ENCODE measurements around the gene PLLP.

PLLP gene, protein sequence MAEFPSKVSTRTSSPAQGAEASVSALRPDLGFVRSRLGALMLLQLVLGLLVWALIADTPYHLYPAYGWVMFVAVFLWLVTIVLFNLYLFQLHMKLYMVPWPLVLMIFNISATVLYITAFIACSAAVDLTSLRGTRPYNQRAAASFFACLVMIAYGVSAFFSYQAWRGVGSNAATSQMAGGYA

DNA sequence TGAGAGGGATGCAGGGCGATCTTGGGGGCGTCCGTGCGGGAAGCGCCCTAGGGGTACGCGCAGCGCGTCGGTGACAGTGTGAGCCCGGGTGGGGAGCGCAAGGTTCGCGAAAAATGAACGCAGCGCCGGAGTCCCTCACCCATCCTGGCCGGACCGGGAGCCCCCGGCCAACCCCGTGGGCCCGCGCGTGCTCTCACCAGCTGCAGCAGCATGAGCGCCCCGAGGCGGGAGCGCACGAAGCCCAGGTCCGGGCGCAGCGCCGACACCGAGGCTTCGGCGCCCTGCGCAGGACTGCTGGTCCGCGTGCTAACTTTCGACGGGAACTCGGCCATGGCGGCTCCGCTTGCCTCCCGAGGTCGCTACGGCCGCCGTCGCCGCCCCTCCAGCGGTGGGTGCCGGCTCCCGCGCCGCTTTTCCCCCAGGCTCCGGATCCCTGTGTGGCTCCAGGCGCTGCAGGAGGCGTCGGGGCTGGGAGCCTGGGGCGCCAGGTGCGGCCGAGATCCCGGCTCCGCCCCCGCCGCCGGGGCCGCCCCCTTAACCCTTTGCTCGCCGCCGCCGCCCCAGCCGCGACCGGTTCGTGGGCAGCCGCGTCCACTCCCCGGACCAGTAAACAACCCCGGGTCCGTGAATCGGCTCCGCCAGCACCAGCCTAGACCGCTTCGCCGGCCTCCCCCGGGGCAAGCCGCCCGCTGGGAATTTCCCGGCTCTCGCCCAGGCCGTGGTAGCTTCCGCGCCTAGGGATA is at the start of gene PLLP:
TSS of gene PLLP (minus strand) at position 464 of the 743 bp plus-strand sequence. CDS start at position 332, 132 bp downstream.
- peak; percentile 81 for DNase-seq (ENCODE audit: low spot score)
- TF ChIP-seq, protein P1, sequence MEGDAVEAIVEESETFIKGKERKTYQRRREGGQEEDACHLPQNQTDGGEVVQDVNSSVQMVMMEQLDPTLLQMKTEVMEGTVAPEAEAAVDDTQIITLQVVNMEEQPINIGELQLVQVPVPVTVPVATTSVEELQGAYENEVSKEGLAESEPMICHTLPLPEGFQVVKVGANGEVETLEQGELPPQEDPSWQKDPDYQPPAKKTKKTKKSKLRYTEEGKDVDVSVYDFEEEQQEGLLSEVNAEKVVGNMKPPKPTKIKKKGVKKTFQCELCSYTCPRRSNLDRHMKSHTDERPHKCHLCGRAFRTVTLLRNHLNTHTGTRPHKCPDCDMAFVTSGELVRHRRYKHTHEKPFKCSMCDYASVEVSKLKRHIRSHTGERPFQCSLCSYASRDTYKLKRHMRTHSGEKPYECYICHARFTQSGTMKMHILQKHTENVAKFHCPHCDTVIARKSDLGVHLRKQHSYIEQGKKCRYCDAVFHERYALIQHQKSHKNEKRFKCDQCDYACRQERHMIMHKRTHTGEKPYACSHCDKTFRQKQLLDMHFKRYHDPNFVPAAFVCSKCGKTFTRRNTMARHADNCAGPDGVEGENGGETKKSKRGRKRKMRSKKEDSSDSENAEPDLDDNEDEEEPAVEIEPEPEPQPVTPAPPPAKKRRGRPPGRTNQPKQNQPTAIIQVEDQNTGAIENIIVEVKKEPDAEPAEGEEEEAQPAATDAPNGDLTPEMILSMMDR (IDR thresholded peaks at IDR 0.05; ENCODE audit: extremely low read depth, insufficient read depth, missing control alignments): no peak
- in situ Hi-C loops (cut with MboI; ENCODE audit: low pct_unique_long_range_greater_than_20kb, low sequenced_read_pairs, unreplicated experiment): loop anchor here (25.0 kb wide), 1 partner anchor 197 kb away; the partner anchor contains the start of gene CPNE2

DNA sequence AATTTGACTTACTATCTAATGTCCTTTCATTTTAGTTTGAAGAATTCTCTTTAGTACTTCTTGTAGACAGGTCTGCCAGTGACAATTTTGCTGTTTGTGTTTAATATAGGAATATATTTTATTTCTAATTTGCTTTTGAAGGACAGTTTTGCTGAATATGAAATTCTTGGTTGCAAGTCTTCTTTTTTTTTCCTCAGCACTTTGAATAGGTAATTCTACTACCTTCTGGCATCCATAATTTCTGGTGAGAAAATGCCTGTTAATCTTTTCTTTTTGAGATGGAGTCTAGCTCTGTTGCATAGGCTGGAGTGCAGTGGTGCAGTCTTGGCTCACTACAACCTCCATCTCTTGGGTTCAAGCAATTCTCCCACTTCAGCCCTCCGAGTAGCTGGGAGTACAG is 48.9 kb upstream of the PLLP start:
- in situ Hi-C loops (cut with MboI; ENCODE audit: low pct_unique_long_range_greater_than_20kb, low sequenced_read_pairs, unreplicated experiment): no loop called here
- TF ChIP-seq, protein P1 (IDR thresholded peaks at IDR 0.05; ENCODE audit: extremely low read depth, insufficient read depth, missing control alignments): no peak
- no peak for DNase-seq (ENCODE audit: low spot score)

DNA sequence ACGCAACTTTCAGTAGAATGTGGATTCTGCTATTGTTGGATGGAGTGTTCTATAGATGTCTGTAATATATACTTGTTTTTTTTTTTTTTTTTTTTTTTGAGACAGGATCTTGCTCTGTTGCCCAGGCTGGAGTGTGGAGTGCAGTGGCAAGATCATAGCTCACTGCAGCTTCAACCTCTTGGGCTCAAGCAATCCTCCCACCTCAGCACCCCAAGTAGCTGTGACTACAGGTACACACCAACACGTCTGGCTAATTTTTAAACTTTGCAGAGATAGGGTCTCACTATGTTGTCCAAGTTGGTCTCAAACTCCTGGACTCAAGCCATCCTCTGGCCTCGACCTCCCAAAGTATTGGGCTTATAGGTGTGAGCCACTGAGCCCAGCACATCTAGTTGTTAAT is 46.9 kb upstream of the PLLP start:
- in situ Hi-C loops (cut with MboI; ENCODE audit: low pct_unique_long_range_greater_than_20kb, low sequenced_read_pairs, unreplicated experiment): no loop called here
- TF ChIP-seq, protein P1 (IDR thresholded peaks at IDR 0.05; ENCODE audit: extremely low read depth, insufficient read depth, missing control alignments): no peak
- DNase-seq (ENCODE audit: low spot score): no peak

DNA sequence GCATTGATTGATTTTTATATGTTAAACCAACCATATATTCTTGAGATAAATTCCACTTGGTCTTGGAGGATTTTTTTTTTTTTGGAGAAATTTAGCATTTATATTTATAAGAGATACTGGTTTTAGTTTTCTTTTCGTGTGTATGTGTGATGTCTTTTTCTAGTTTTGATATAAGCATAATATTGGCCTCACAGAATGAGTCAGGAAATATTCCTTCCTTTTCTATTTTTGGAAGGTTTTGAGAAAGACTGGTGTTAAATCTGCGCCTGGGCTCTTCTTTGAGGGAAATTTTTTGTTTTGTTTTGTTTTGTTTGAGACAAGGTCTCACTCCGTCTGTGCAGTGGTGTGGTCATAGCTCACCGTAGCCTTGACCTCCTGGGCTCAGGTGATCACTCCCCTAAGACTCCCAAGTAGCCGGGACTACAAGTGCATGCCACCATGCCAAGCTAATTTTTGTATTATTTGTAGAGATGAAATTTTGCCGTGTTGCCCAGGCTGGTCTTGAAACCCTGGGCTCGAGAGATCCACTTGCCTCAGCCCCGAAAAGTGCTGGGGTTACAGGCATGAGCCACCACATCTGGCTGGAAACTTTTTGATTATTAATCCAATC is 45.4 kb upstream of the PLLP start:
- TF ChIP-seq, protein P1 (IDR thresholded peaks at IDR 0.05; ENCODE audit: extremely low read depth, insufficient read depth, missing control alignments): no peak
- in situ Hi-C loops (cut with MboI; ENCODE audit: low pct_unique_long_range_greater_than_20kb, low sequenced_read_pairs, unreplicated experiment): no loop called here
- DNase-seq (ENCODE audit: low spot score): no peak

DNA sequence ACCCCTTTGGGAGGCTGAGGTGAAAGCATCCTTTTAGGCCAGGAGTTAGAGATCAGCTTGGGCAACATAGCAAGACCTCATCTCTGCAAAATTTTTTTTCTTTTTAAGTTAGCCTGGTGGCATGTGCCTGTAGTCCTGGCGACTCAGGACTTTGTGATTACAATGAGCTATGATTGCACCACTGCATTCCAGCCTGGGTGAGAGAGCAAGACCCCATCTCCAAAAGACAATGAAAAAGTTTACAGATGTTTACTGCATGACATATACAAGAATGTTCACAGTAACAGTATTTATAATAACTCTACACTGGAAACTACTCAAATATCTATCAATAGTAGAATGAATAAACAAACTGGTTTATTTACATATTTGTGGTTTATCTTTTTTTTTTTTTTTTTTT is 41.0 kb upstream of the PLLP start:
- in situ Hi-C loops (cut with MboI; ENCODE audit: low pct_unique_long_range_greater_than_20kb, low sequenced_read_pairs, unreplicated experiment): no loop called here
- no peak for DNase-seq (ENCODE audit: low spot score)

DNA sequence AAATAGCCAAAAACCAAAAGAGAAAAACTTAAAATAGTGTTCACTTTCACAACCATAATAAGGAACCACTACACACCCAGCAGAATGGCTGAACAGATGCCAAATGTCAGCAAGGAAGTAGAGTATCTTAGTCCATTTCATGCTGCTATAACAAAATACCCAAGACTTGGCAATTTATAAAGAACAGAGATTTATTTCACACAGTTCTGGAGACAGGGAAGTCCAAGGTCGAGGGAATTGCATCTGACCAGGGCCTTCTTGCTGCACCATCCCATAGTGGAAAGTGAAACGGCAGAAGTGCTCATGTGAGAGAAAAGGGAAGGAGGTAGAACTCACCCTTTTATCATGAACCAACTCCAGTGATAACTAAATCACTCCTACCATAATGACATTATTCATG is 40.3 kb upstream of the PLLP start:
- in situ Hi-C loops (cut with MboI; ENCODE audit: low pct_unique_long_range_greater_than_20kb, low sequenced_read_pairs, unreplicated experiment): no loop called here
- TF ChIP-seq, protein P1 (IDR thresholded peaks at IDR 0.05; ENCODE audit: extremely low read depth, insufficient read depth, missing control alignments): no peak
- no peak for DNase-seq (ENCODE audit: low spot score)

More for the DNA sequence above, 41.0 kb upstream of the PLLP start:
- TF ChIP-seq, protein P1 (IDR thresholded peaks at IDR 0.05; ENCODE audit: extremely low read depth, insufficient read depth, missing control alignments): no peak
